HepG2 (cell line): Measurements from ENCODE around the gene ATP6V0A1. TPM values are rescaled to one million over a fixed set of nuclear protein-coding genes. Genes with fewer than 3 reads are reported as not detected.

Source experiments
- FOXA3 ChIP-seq: IDR thresholded peaks from 2 replicates; pipeline ENCODE4 v1.6.1; 2016; ENCODE audit warnings: missing genetic modification reagents, missing compliant biosample characterization
- FOXP4 ChIP-seq: sonication (generic); formaldehyde crosslinking; IDR thresholded peaks from 2 replicates; pipeline ENCODE4 v1.4.0; 2020; ENCODE audit warnings: missing genetic modification reagents
- IKZF4 ChIP-seq: sonication (generic); formaldehyde crosslinking; IDR thresholded peaks from 2 replicates; pipeline ENCODE4 v1.5.1; 2020; ENCODE audit warnings: borderline replicate concordance, mild to moderate bottlenecking, low read depth, missing genetic modification reagents; ENCODE audit errors: not compliant biosample characterization
- KDM5A ChIP-seq: fragments of 200-600 bp; sonication (generic); IDR thresholded peaks from 2 replicates; pipeline ENCODE4 v1.7.0; 2018; ENCODE audit warnings: antibody characterized with exemption, mild to moderate bottlenecking, low read length, borderline replicate concordance
- KMT2A ChIP-seq: sonication (generic); formaldehyde crosslinking; IDR thresholded peaks from 2 replicates; pipeline ENCODE4 v1.4.0; 2020; ENCODE audit warnings: missing genetic modification reagents
- MYNN ChIP-seq: sonication (generic); formaldehyde crosslinking; IDR thresholded peaks from 2 replicates; pipeline ENCODE4 v1.4.0; 2020; ENCODE audit warnings: mild to moderate bottlenecking, low read depth, missing genetic modification reagents
- RXRA ChIP-seq: sonication (generic); formaldehyde crosslinking; IDR thresholded peaks from 2 replicates; pipeline ENCODE4 v1.5.1; 2020; ENCODE audit warnings: missing genetic modification reagents
- SOX13 ChIP-seq, 3 experiments: fragments of 450-650 bp in 1 of 3; sonication (generic) in 1 of 3; formaldehyde crosslinking in 1 of 3; IDR thresholded peaks in 2 of 3; conservative IDR thresholded peaks in 1 of 3; 2 replicates each; pipeline versions ENCODE4 v1.5.0 to v1.6.1; 2016 to 2020; ENCODE audit warnings: antibody characterized with exemption in 1 of 3, mild to moderate bottlenecking in 1 of 3, missing compliant biosample characterization in 1 of 3, missing genetic modification reagents in 1 of 3, moderate library complexity in 1 of 3
- TIGD3 ChIP-seq: sonication (generic); formaldehyde crosslinking; IDR thresholded peaks from 2 replicates; pipeline ENCODE4 v1.5.1; 2020; ENCODE audit warnings: mild to moderate bottlenecking, missing genetic modification reagents, borderline replicate concordance
- TRAFD1 ChIP-seq: sonication (generic); formaldehyde crosslinking; IDR thresholded peaks from 2 replicates; pipeline ENCODE4 v1.5.1; 2020; ENCODE audit warnings: missing genetic modification reagents, mild to moderate bottlenecking, borderline replicate concordance
- ZMYM2 ChIP-seq: sonication (generic); formaldehyde crosslinking; IDR thresholded peaks from 2 replicates; pipeline ENCODE4 v1.8.0; 2022; ENCODE audit warnings: mild to moderate bottlenecking, missing genetic modification reagents
- ZNF337 ChIP-seq: sonication (generic); formaldehyde crosslinking; IDR thresholded peaks from 2 replicates; pipeline ENCODE4 v1.5.1; 2020; ENCODE audit warnings: missing genetic modification reagents, low read depth, mild to moderate bottlenecking, borderline replicate concordance
- ZNF407 ChIP-seq: sonication (generic); formaldehyde crosslinking; IDR thresholded peaks from one replicate; pipeline ENCODE4 v1.5.1; 2020; ENCODE audit warnings: mild to moderate bottlenecking, missing genetic modification reagents; ENCODE audit errors: not compliant biosample characterization
- ZNF501 ChIP-seq: sonication (generic); formaldehyde crosslinking; IDR thresholded peaks from 2 replicates; pipeline ENCODE4 v1.5.1; 2020; ENCODE audit warnings: mild to moderate bottlenecking, moderate library complexity, missing genetic modification reagents
- ZNF713 ChIP-seq: sonication (generic); formaldehyde crosslinking; IDR thresholded peaks from 2 replicates; pipeline ENCODE4 v1.4.0; 2020; ENCODE audit warnings: mild to moderate bottlenecking, missing genetic modification reagents
- polyA plus RNA-seq, 8 experiments: library from polyadenylated mRNA; depleted of rRNA in 3 of 8; stranded (reverse) in 7 of 8; unstranded in 1 of 8; fragments of >200 nt; fragmentation: Illumina TruSeq in 4 of 8; extraction: Trizol in 4 of 8; gene quantifications; 2 replicates each; pipeline versions ENCODE4 v1.2.1 to v1.2.3, GENCODE V29; 2011 to 2016; ENCODE audit warnings: low read depth in 4 of 8, missing spikeins in 1 of 8, mixed read lengths in 1 of 8; ENCODE audit not compliant: insufficient read depth in 1 of 8
- total RNA-seq, 5 experiments: library from RNA; depleted of rRNA; stranded (reverse); fragments of >200 nt; fragmentation: Illumina TruSeq; extraction: Trizol; gene quantifications; 2 replicates each; pipeline ENCODE4 v1.2.3, GENCODE V29; 2016; ENCODE audit warnings: low read depth in 1 of 5

The ATP6V0A1 gene
- total and polyA plus RNA-seq, 2 of the 13 experiments (the other 11 are each of a cell fraction or from before 2014, with no cell fraction given): 27.9 to 54.1 TPM

GRCh38 chr17:42536048-42536371 is 77.3 kb downstream of the ATP6V0A1 start, which contains the start of gene NAGLU (continued):
- TF ChIP-seq MYNN (CRISPR knock-in tag): 0 out of 2 replicates have a peak, but pooled peaks have one; percentile 44
- TF ChIP-seq RXRA (CRISPR knock-in tag): peak; percentile 58; the same call in 1 of the 2 replicates
- 0 out of 2 replicates have a peak, but pooled peaks have one; percentile 46 for TF ChIP-seq ZNF337 (CRISPR knock-in tag)
- 0 out of 2 replicates have a peak, but pooled peaks have one; percentile 22 for TF ChIP-seq TIGD3 (CRISPR knock-in tag)
- no peak for TF ChIP-seq SOX13 (IDR thresholded peaks at IDR 0.05)
- TF ChIP-seq SOX13 (CRISPR knock-in tag; conservative IDR thresholded peaks at IDR 0.05 in 1 of 2, IDR thresholded peaks at IDR 0.05 in 1 of 2): peak in 1 of 2 experiments; percentile 66; a peak in 2 of 4 replicates
- TF ChIP-seq ZNF407 (CRISPR knock-in tag): peak; percentile 5
- TF ChIP-seq ZNF501: peak; percentile 83; the same call in 1 of the 2 replicates
- peak; percentile 63; the same call in 1 of the 2 replicates for TF ChIP-seq FOXP4 (CRISPR knock-in tag)
- no peak for TF ChIP-seq KDM5A
- TF ChIP-seq FOXA3 (CRISPR knock-in tag): peak; percentile 63
- TF ChIP-seq ZNF713 (CRISPR knock-in tag): peak; percentile 43; the same call in 1 of the 2 replicates
- TF ChIP-seq ZMYM2: peak; percentile 84
- TF ChIP-seq IKZF4: no peak
- TF ChIP-seq TRAFD1 (CRISPR knock-in tag): no peak
- no peak; the same call in 1 of the 2 replicates for TF ChIP-seq KMT2A (CRISPR knock-in tag)
